H1 (cell line): Measurements from ENCODE around the gene EPHA2. TPM values are rescaled to one million over a fixed set of nuclear protein-coding genes. Genes with fewer than 3 reads are reported as not detected.

Experiments
- CTCF ChIA-PET: fragments of 300-600 bp; sonication (Branson Sonifier 250); formaldehyde crosslinking; loops from one replicate; lab custom pipeline; 2021; ENCODE audit not compliant: partially characterized antibody; lab: Charles Lee
- POLR2A ChIA-PET: fragments of 300-600 bp; sonication (Branson Sonifier 250); formaldehyde crosslinking; loops from one replicate; lab custom pipeline; 2021; ENCODE audit warnings: inconsistent platforms; ENCODE audit not compliant: partially characterized antibody; lab: Charles Lee
- DNase-seq, 2 experiments: peaks; one replicate each; pipeline versions ENCODE4 v3.0.0 to v3.0.0-alpha.2; 2010 to 2022; ENCODE audit warnings: low spot score in 2 of 2, low read depth in 1 of 2, mixed read lengths in 1 of 2
- FAIRE-seq: peaks from 2 replicates; lab custom pipeline; 2011; peaks lifted over from hg19 to GRCh38; lab: Jason Lieb, UNC
- H2AFZ ChIP-seq: 2 replicates; pipeline ENCODE4 v1.8.1; 2012; ENCODE audit warnings: low read length, inconsistent platforms
- H2AK5ac ChIP-seq: 2 replicates; pipeline ENCODE4 v1.6.1; 2013; ENCODE audit warnings: low read depth, low read length
- H2BK120ac ChIP-seq: replicated peaks from 2 replicates; pipeline ENCODE3; 2013; ENCODE audit warnings: low read depth, low read length, inconsistent platforms
- H2BK12ac ChIP-seq: 2 replicates; pipeline ENCODE4 v1.6.1; 2013; ENCODE audit warnings: low read depth, low read length
- H2BK15ac ChIP-seq: 2 replicates; pipeline ENCODE4 v1.6.1; 2013; ENCODE audit warnings: low read length
- H2BK20ac ChIP-seq: 2 replicates; pipeline ENCODE4 v1.6.1; 2013; ENCODE audit warnings: low read length
- H2BK5ac ChIP-seq: 2 replicates; pipeline ENCODE4 v1.6.1; 2013; ENCODE audit warnings: low read depth, low read length
- H3K14ac ChIP-seq: 2 replicates; pipeline ENCODE4 v1.6.1; 2013; ENCODE audit warnings: inconsistent platforms; ENCODE audit not compliant: insufficient read length
- H3K18ac ChIP-seq: 2 replicates; pipeline ENCODE4 v1.6.1; 2013; ENCODE audit warnings: low read length; ENCODE audit errors: extremely low read depth
- H3K23ac ChIP-seq: 2 replicates; pipeline ENCODE4 v1.6.1; 2013; ENCODE audit warnings: inconsistent platforms; ENCODE audit not compliant: insufficient read length
- H3K23me2 ChIP-seq: 2 replicates; pipeline ENCODE4 v1.6.1; 2013; ENCODE audit warnings: low read depth, low read length
- H3K27ac ChIP-seq: 2 replicates; pipeline ENCODE4 v1.6.1; 2011; ENCODE audit warnings: low read depth, low read length, inconsistent platforms
- H3K27me3 ChIP-seq, 4 experiments: replicated peaks in 1 of 4; 1 replicate in 1 of 4; 2 replicates in 3 of 4; pipeline versions ENCODE4 v1.6.1 to v1.8.1; 2011 to 2013; ENCODE audit warnings: low read length in 3 of 4, mild to moderate bottlenecking in 3 of 4, inconsistent platforms in 2 of 4, mixed read lengths in 2 of 4, moderate library complexity in 1 of 4; ENCODE audit not compliant: control insufficient read depth in 3 of 4, insufficient read depth in 3 of 4; ENCODE audit errors: extremely low read depth in 1 of 4
- H3K36me3 ChIP-seq, 4 experiments: 2 replicates each; pipeline versions ENCODE4 v1.6.1 to v1.8.1; 2011 to 2013; ENCODE audit warnings: mild to moderate bottlenecking in 4 of 4, low read length in 3 of 4, moderate library complexity in 2 of 4, control low read depth in 1 of 4, inconsistent platforms in 1 of 4; ENCODE audit not compliant: insufficient read depth in 4 of 4, control insufficient read depth in 2 of 4
- H3K4ac ChIP-seq: replicated peaks from 2 replicates; pipeline ENCODE3; 2013; ENCODE audit warnings: low read length, low read depth, mixed read lengths, inconsistent platforms; ENCODE audit not compliant: insufficient read length
- H3K4me1 ChIP-seq, 4 experiments: replicated peaks in 1 of 4; 1 replicate in 1 of 4; 2 replicates in 3 of 4; pipeline versions ENCODE4 v1.6.1 to v1.8.1; 2011 to 2013; ENCODE audit warnings: low read length in 3 of 4, inconsistent platforms in 2 of 4, mixed read lengths in 1 of 4; ENCODE audit not compliant: insufficient read depth in 4 of 4, control insufficient read depth in 3 of 4
- H3K4me2 ChIP-seq, 2 experiments: 2 replicates each; pipeline versions ENCODE4 v1.6.1 to v1.8.1; 2011 to 2013; ENCODE audit warnings: low read depth in 2 of 2, low read length in 2 of 2, control low read depth in 1 of 2, inconsistent platforms in 1 of 2, mild to moderate bottlenecking in 1 of 2; ENCODE audit not compliant: insufficient read depth in 1 of 2
- H3K4me3 ChIP-seq, 4 experiments: fragments of 200-600, 300-600 bp in 1 of 4; sonication (generic), shearing (Covaris generic), sonication (Bioruptor Twin) in 1 of 4; 2 replicates each; pipeline versions ENCODE4 v1.5.1 to v1.8.1; 2011 to 2016; ENCODE audit warnings: low read length in 4 of 4, low read depth in 3 of 4, control low read depth in 2 of 4, inconsistent platforms in 2 of 4, mild to moderate bottlenecking in 2 of 4, mixed read lengths in 1 of 4, moderate library complexity in 1 of 4; ENCODE audit not compliant: insufficient read depth in 2 of 4; ENCODE audit errors: extremely low read depth in 1 of 4
- H3K56ac ChIP-seq: replicated peaks from 2 replicates; pipeline ENCODE3; 2013; ENCODE audit warnings: low read depth, mild to moderate bottlenecking, mixed read lengths, low read length, inconsistent platforms; ENCODE audit not compliant: insufficient read length
- H3K79me1 ChIP-seq: 2 replicates; pipeline ENCODE4 v1.6.1; 2013; ENCODE audit warnings: low read depth, low read length, control low read depth
- H3K79me2 ChIP-seq, 2 experiments: 2 replicates each; pipeline versions ENCODE4 v1.6.1 to v1.8.1; 2012 to 2013; ENCODE audit warnings: low read length in 2 of 2, mild to moderate bottlenecking in 2 of 2, inconsistent platforms in 1 of 2; ENCODE audit not compliant: insufficient read depth in 2 of 2, control insufficient read depth in 1 of 2
- H3K9ac ChIP-seq, 4 experiments: replicated peaks in 1 of 4; 1 replicate in 1 of 4; 2 replicates in 3 of 4; pipeline versions ENCODE4 v1.6.1 to v1.8.1; 2011 to 2013; ENCODE audit warnings: low read depth in 3 of 4, low read length in 3 of 4, control low read depth in 2 of 4, mild to moderate bottlenecking in 2 of 4, moderate library complexity in 2 of 4, inconsistent platforms in 1 of 4; ENCODE audit errors: extremely low read depth in 1 of 4
- H3K9me3 ChIP-seq, 2 experiments: 2 replicates each; pipeline versions ENCODE4 v1.6.1 to v1.8.1; 2012 to 2013; ENCODE audit warnings: mild to moderate bottlenecking in 2 of 2, moderate library complexity in 2 of 2, control low read depth in 1 of 2, inconsistent platforms in 1 of 2, low read depth in 1 of 2, low read length in 1 of 2, mixed read lengths in 1 of 2; ENCODE audit not compliant: insufficient read depth in 2 of 2
- H4K20me1 ChIP-seq, 2 experiments: replicated peaks in 1 of 2; 2 replicates each; pipeline versions ENCODE3 to v1.8.1; 2011 to 2013; ENCODE audit warnings: inconsistent platforms in 2 of 2, low read length in 2 of 2, mild to moderate bottlenecking in 1 of 2; ENCODE audit not compliant: insufficient read depth in 2 of 2, control insufficient read depth in 1 of 2
- H4K5ac ChIP-seq: 2 replicates; pipeline ENCODE4 v1.6.1; 2013; ENCODE audit warnings: low read length, low read depth, mixed read lengths, inconsistent platforms; ENCODE audit not compliant: insufficient read length
- H4K8ac ChIP-seq: 2 replicates; pipeline ENCODE4 v1.8.0; 2013; ENCODE audit warnings: mild to moderate bottlenecking, moderate library complexity, low read length, inconsistent platforms; ENCODE audit not compliant: insufficient read depth; ENCODE audit errors: extremely low read depth
- H4K91ac ChIP-seq: replicated peaks from 2 replicates; pipeline ENCODE3; 2013; ENCODE audit warnings: low read length, mixed read lengths, inconsistent platforms; ENCODE audit not compliant: insufficient read length
- ASH2L ChIP-seq: fragments of 200-600, 300-600 bp; sonication (generic); IDR thresholded peaks from one replicate; pipeline ENCODE4 v1.7.1; 2017; ENCODE audit warnings: low read length
- ATF2 ChIP-seq: IDR thresholded peaks from 2 replicates; pipeline ENCODE4 v1.6.1; 2012; ENCODE audit warnings: low read length, inconsistent platforms
- BRCA1 ChIP-seq: IDR thresholded peaks from 2 replicates; pipeline ENCODE4 v1.6.1; 2012; ENCODE audit warnings: low read depth, low read length, improper control_type of control experiment
- HDAC2 ChIP-seq, 2 experiments: fragments of 300-600 bp in 1 of 2; sonication (generic) in 1 of 2; IDR thresholded peaks; 2 replicates each; pipeline ENCODE4 v1.6.1; 2011 to 2012; ENCODE audit warnings: low read depth in 2 of 2, low read length in 2 of 2, mild to moderate bottlenecking in 2 of 2, moderate library complexity in 2 of 2, borderline replicate concordance in 1 of 2, inconsistent platforms in 1 of 2
- NANOG ChIP-seq: IDR thresholded peaks from 2 replicates; pipeline ENCODE4 v1.6.1; 2011; ENCODE audit warnings: low read length, low read depth, mild to moderate bottlenecking, inconsistent platforms; ENCODE audit not compliant: insufficient read depth, poor library complexity, severe bottlenecking
- POLR2AphosphoS5 ChIP-seq: IDR thresholded peaks from 2 replicates; pipeline ENCODE4 v1.6.1; 2011; ENCODE audit warnings: low read depth, low read length
- SIX5 ChIP-seq: IDR thresholded peaks from 2 replicates; pipeline ENCODE4 v1.6.1; 2011; ENCODE audit warnings: mild to moderate bottlenecking, low read depth, low read length
- SP1 ChIP-seq: IDR thresholded peaks from 2 replicates; pipeline ENCODE4 v1.6.1; 2011; ENCODE audit warnings: low read depth, low read length
- TEAD4 ChIP-seq: IDR thresholded peaks from 2 replicates; pipeline ENCODE4 v1.6.1; 2012; ENCODE audit warnings: low read depth, low read length, inconsistent platforms, mixed read lengths
- WGBS, 2 experiments: shearing (Covaris generic) in 1 of 2; methylation state at CpG; one replicate each; pipeline versions ENCODE4 v1.1.6 to v1.1.7; 2013 to 2015; ENCODE audit warnings: low lambda C conversion rate in 2 of 2, mixed read lengths in 2 of 2, inconsistent platforms in 1 of 2, low coverage in 1 of 2, missing lambda C conversion rate in 1 of 2; ENCODE audit not compliant: insufficient replicate concordance in 2 of 2, insufficient coverage in 1 of 2, insufficient read length in 1 of 2; ENCODE audit errors: extremely low coverage in 1 of 2, missing lambda C conversion rate in 1 of 2; 5-methylcytosine and 5-hydroxymethylcytosine counted together
- polyA plus RNA-seq, 7 experiments: library from polyadenylated mRNA; depleted of rRNA in 3 of 7; stranded (reverse) in 5 of 7; unstranded in 2 of 7; fragments of >200 nt in 5 of 7; fragments of 200-250 nt in 2 of 7; gene quantifications; 1 replicate in 5 of 7; 2 replicates in 1 of 7; 4 replicates in 1 of 7; pipeline versions ENCODE4 v1.2.1 to v1.2.3, GENCODE V29; 2011 to 2013; ENCODE audit warnings: missing spikeins in 2 of 7, mixed read lengths in 2 of 7
- total RNA-seq: library from RNA; stranded (reverse); fragmentation: NEBNext Ultra II Directional; extraction: Animal tissue kit (Norgen Biotek cat#: 25700); gene quantifications from 2 replicates; pipeline ENCODE4 v1.2.1, GENCODE V29; 2021

EPHA2 gene
- total and polyA plus RNA-seq, 2 of the 8 experiments (the other 6 are each of a cell fraction or from before 2014, with no cell fraction given): 26.8 to 33.6 TPM

DNA sequence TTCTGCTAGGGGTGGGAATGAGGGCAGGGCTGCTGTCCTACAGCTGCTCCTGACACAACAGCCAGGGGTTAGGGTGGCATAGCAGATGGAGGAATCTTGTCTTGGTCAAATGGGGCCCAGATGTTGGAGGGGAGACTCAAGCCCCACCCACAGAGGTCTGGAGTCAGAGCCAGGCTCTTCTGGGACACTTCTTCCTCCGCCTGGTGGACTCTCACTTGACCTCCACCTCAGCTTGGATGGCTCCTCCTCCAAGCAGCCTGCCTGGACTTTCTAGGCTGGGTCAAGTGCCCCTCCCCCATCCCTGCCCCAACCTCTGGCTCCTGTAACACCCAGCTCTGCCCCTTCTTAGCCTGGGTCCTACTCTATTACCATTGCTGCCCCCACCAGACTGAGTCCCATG lies 35.5 kb downstream of the EPHA2 start:
- Histone ChIP-seq H2AFZ (no peak overlapping the region), H3K36me3 (peaks cover 4 to 16% (median 5%) of the 10 kb centered on the region in 4 experiments; a peak in 6 of 8 replicates)
- FAIRE-seq: no peak

More for the DNA sequence above, 35.5 kb downstream of the EPHA2 start:
- H3K9ac ChIP-seq: no peak overlapping the region
- H3K27ac ChIP-seq: no peak overlapping the region
- H3K23me2 ChIP-seq: no peaks in the 10 kb centered on the region
- peak overlapping the region; percentile 75; the same call in 1 of the 2 replicates for H2BK15ac ChIP-seq
- TF ChIP-seq HDAC2 (IDR thresholded peaks at IDR 0.05; ENCODE audit: borderline replicate concordance in 1 of 2, low read depth in 2 of 2, low read length in 2 of 2) (no peak), BRCA1 (no peak), SP1 (no peak), SIX5 (no peak), ASH2L (no peak), ATF2 (no peak), TEAD4 (no peak), POLR2AphosphoS5 (no peak), NANOG (no peak)
- no peak overlapping the region for H3K14ac ChIP-seq
- no peak overlapping the region for H3K4me2 ChIP-seq
- no peak overlapping the region for H4K91ac ChIP-seq
- DNase-seq: peak in 1 of 2 experiments; percentile 46
- H3K9me3 ChIP-seq: no peaks in the 10 kb centered on the region
- H4K5ac ChIP-seq: no peak overlapping the region
- peak overlapping the region; percentile 86 for H2BK20ac ChIP-seq
- H3K23ac ChIP-seq: no peak overlapping the region
- H2BK120ac ChIP-seq: no peak overlapping the region
- peaks cover 0 to 2% of the 10 kb centered on the region in 2 experiments for H4K20me1 ChIP-seq
- WGBS, 2 experiments: 89% methylated on average over 1 of the region's 1 CpG; no CpG with 5 or more reads in 1 of the 2 experiments
- H3K79me2 ChIP-seq: no peaks in the 10 kb centered on the region
- H2BK5ac ChIP-seq: no peak overlapping the region; the same call in 1 of the 2 replicates
- H4K8ac ChIP-seq: peak overlapping the region; percentile 43; the same call in 1 of the 2 replicates
- no peak overlapping the region for H2AK5ac ChIP-seq
- H3K18ac ChIP-seq: no peak overlapping the region; the same call in 1 of the 2 replicates
- H3K4me3 ChIP-seq: no peak overlapping the region
- no peak overlapping the region for H3K56ac ChIP-seq
- H2BK12ac ChIP-seq: 0 out of 2 replicates have a peak overlapping the region, but pooled peaks have one; percentile 75
- H3K4me1 ChIP-seq: peaks cover 11 to 33% (median 20%) of the 10 kb centered on the region in 4 experiments
- CTCF ChIA-PET: interaction anchor here (1.3 to 31.3 kb wide), 7 partner anchors 12 to 122 kb away, joined by 3 to 522 read pairs (median 4); partner anchors contain the start of gene FAM131C
- H3K4ac ChIP-seq: no peak overlapping the region
- POLR2A ChIA-PET: interaction anchor here (0.7 to 7.3 kb wide), 9 partner anchors 8 to 38 kb away, joined by 3 to 51 read pairs (median 4); partner anchors contain the start of gene EPHA2
- H3K79me1 ChIP-seq: no peaks in the 10 kb centered on the region; the same call in 1 of the 2 replicates
- H3K27me3 ChIP-seq: no peaks in the 10 kb centered on the region
